Spleen (tissue), 7 donors: ENCODE measurements around the gene TWF2.
A peak's percentile ranks its signal among the peaks of the same experiment; 100 is the strongest.

Source experiments
- CTCF ChIP-seq, 11 experiments: fragments of 200-600 bp in 7 of 11; fragments of 450-650 bp in 4 of 11; sonication (generic) in 4 of 11; IDR thresholded peaks in 8 of 11; conservative IDR thresholded peaks in 3 of 11; 1 replicate in 7 of 11; 2 replicates in 4 of 11; pipeline versions ENCODE4 v1.4.0 to v1.8.0; 2016 to 2021; ENCODE audit warnings: antibody characterized with exemption in 11 of 11, inconsistent platforms in 4 of 11, mild to moderate bottlenecking in 1 of 11
- POLR2A ChIP-seq, 3 donors: fragments of 450-650 bp; IDR thresholded peaks; one replicate each; pipeline ENCODE4 v1.5.1; 2017; ENCODE audit warnings: antibody characterized with exemption in 3 of 3, mild to moderate bottlenecking in 1 of 3
- POLR2AphosphoS5 ChIP-seq, 3 donors: sonication (generic); formaldehyde crosslinking; IDR thresholded peaks; one replicate each; pipeline ENCODE4 v1.5.1; 2017; ENCODE audit warnings: antibody characterized with exemption in 3 of 3
- donor health status: DM: no; HTN: no; CAD: no; lungs with moderate emphysema.
- donor health status: DM: no; HTN: no; CAD: no.
- donor health status: DM: no; HTN: no; CAD: no.

DNA sequence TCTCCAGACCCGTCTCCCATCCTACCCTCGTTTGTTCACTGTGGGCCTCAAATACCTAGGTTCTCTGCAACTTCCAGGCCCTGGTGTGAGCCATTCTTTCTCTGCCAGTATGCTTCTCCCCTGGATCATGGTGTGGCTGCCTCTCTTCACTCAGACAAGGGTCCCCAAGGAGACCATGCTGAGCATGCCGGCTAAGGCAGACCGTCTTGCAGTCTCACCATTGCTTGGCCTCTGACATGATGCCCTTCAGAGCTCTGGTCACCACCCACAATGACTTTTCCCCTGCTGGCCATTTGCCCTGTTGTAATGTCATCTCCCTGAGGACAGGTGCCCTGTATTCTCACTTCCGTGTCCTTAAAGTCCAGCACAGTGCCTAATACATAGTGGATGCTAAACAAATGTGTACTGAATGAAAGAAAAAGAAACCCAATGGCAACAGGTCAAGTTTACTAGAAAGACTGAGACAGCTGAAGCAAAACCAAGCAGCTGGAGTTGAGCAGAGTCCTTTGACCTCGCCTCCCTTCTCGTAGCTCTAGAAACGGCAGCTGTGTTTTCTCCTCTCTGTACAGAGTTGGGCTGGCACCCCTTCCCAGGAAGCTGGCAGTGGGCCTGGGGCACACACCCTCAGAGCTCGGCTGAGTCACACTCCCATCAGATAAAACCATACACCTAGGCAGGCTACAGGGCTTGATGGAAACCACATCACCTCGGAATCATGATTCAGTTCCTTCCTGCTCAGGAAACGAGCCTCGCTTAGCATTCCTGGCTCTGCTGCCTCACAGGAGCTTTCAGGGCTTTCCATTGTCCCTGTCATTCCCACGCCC lies 22.2 kb downstream of the TWF2 start:
- TF ChIP-seq POLR2A (IDR thresholded peaks at IDR 0.05) (no peak), CTCF (IDR thresholded peaks at IDR 0.05 in 8 of 11, conservative IDR thresholded peaks at IDR 0.05 in 3 of 11) (no peak), POLR2AphosphoS5 (IDR thresholded peaks at IDR 0.05) (peak in 2 of 3 donors; percentile 49 to 55)
